SU-DHL-6 (cell line): ENCODE results near the gene GRB10.

Source experiments
- CTCF ChIP-seq: fragments of 200-600 bp; sonication (generic); IDR thresholded peaks from one replicate; pipeline ENCODE4 v1.5.1; 2017; ENCODE audit warnings: antibody characterized with exemption, mild to moderate bottlenecking, low read length, moderate library complexity; ENCODE audit not compliant: insufficient read depth, poor library complexity, severe bottlenecking
- EZH2phosphoT487 ChIP-seq: fragments of 200-600 bp; sonication (generic), shearing (Covaris generic); conservative IDR thresholded peaks from 2 replicates; pipeline ENCODE4 v1.6.1; 2018; ENCODE audit warnings: mild to moderate bottlenecking, antibody characterized with exemption, low read length, moderate library complexity, mixed read lengths

- TF ChIP-seq CTCF (no peak), EZH2phosphoT487 (no peak)
Measured at GRCh38 chr7:50637725-50638643, 144.7 kb downstream of the GRB10 start.
